ENCODE results near the gene TGM1.

TGM1 gene
- total RNA-seq = 0.97 to 3.8 reads per million in 2 donors

DNA sequence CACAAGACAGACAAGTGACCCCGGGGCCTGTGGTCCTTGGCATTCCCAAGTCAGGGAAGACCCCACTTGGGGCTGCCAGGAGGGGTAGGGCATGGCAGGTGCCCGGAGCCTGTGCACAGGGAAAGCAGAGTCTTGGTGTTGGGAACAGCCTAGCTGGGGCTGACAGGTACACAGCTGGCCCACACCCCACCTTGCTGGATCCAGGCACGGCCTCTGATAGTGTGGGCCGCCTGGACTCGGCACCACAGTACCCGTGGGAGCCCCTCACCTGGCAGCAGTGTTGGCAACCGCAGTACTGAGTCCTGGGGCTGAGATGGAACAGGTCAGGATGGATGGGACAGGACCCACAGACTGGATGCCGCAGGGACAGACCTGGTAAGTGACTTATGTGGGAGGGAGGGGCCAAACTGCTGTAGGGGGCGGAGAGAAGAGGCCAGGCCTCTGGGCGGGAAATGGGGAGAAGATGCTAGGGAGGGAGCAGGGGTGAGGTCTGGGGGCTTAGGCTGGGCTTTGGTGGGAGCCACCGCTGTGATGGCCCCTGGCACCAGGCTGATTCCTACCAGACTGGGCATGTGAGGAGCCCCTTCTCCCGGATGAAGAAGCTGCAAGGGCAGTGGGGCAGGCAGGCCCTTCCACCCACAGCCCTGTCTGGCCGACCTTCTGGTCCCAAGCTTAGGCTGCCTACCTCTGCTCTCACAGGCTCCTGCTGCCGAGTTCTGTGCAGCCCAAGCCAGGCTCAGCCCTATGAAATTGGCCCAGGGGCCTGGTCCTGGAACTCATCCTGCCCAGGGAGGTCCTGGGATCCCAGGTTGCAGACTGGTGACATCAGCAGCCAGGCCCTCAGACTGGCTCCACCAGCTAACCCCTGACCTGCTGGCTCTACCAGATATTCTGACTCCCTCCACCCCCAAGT, at the start of gene TGM1:
Gene TGM1, minus strand, starts transcription at position 357 of the 913 bp plus-strand sequence. CDS start 825 bp downstream, outside the sequence.
- no peak for DNase-seq

DNA sequence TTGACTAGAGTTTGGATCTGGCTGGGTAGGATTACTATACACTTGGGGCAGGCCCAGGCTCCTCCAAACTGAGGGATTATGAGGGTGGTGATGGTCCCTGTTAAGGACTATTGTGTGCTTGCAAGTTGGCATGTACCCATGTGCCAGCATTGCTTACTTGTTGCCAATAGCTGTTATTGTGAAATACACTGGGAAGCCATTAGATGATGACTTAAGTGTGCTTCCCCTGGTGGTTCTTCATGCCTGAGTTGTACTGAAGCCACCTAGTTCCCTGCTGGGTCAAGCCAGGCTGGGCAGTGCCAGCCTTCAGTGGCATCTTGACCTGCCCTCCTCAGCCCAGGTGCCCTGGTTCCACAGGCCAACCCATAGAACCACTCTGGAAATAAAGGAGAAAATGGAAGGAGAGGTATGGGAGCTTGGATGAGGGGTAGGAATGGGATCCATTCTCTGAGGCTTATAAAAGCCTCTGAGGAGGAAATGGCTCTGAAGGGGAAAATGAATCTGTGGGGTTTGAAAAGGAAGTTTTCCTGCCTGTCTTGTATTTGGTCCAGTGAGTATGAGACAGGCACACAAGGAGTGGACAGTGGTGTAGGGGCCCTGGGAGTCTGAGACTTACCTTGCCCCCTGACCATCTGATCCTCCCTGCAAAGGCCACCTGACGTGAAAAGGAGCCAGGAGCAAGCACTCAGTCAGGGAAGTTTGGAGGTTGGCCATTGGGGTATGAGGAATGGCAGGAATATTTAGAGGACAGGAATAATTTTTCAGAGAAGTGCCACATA, 49.0 kb upstream of the TGM1 start:
- DNase-seq = no peak

DNA sequence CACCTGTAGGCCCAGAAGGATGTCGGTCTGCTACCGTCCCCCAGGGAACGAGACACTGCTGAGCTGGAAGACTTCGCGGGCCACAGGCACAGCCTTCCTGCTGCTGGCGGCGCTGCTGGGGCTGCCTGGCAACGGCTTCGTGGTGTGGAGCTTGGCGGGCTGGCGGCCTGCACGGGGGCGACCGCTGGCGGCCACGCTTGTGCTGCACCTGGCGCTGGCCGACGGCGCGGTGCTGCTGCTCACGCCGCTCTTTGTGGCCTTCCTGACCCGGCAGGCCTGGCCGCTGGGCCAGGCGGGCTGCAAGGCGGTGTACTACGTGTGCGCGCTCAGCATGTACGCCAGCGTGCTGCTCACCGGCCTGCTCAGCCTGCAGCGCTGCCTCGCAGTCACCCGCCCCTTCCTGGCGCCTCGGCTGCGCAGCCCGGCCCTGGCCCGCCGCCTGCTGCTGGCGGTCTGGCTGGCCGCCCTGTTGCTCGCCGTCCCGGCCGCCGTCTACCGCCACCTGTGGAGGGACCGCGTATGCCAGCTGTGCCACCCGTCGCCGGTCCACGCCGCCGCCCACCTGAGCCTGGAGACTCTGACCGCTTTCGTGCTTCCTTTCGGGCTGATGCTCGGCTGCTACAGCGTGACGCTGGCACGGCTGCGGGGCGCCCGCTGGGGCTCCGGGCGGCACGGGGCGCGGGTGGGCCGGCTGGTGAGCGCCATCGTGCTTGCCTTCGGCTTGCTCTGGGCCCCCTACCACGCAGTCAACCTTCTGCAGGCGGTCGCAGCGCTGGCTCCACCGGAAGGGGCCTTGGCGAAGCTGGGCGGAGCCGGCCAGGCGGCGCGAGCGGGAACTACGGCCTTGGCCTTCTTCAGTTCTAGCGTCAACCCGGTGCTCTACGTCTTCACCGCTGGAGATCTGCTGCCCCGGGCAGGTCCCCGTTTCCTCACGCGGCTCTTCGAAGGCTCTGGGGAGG, 47.9 kb upstream of the TGM1 start, which contains the start of gene LTB4R:
Gene LTB4R, plus strand, starts transcription at position 857 of the 959 bp plus-strand sequence. CDS start 4,150 bp downstream, outside the sequence.
- peak; percentile 54 for DNase-seq

DNA sequence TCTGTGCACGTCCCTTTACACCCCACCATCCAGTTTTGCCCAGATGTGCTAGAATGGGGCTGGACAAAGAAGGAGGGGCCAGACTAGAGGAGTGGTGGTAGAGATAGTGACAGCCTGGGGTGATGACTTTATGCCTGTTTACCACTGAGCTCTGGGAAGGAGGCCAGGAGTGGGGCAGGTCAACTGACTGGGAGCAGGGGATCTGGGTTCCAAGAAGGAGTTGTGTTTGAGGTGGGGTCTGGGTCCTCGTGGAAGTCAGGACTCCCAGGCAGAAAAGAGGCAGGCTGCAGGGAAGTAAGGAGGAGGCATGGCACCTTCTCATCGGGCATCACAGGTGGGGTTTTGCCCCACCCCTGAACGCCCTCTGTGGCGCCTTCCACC, 47.3 kb upstream of the TGM1 start:
- no peak for DNase-seq

DNA sequence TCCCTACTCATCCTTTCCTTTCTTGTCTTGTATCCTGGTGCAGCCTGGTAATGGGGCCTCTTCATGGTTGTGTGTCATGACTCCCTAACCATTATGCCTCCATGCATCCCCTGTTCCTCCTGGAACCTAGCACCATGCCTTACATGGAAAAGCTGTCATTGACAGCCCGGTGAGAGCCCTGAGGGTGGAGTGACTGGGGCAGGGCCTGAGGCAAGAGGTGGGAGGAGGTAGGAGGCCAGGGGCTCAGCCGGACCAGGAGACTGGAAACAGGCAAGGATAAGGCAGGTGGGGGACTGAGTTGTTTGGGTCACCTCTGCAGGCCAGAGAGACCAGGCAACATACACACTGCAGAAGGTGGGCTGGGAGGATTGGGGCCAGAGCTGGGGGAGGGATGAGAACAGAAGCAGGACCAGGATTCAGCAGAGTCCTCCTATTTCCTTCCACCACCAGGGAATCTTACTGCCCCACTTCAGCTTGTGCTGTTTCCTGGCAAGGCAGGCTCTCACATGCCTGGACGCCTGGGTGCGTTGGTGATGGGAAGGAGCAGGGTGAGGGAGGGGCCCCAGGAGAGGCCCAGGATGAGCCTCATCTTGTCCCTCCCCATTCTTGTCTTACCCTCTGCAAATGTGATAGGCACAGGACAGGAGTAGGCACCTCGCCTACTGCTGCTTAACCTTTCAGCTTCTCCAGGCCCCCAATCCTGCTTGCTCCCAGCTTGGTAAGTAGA, 46.7 kb upstream of the TGM1 start, which contains the start of gene LTB4R2:
Gene LTB4R2, plus strand, starts transcription at position 603 of the 727 bp plus-strand sequence. CDS start 525 bp downstream, outside the sequence.
- no peak for DNase-seq

DNA sequence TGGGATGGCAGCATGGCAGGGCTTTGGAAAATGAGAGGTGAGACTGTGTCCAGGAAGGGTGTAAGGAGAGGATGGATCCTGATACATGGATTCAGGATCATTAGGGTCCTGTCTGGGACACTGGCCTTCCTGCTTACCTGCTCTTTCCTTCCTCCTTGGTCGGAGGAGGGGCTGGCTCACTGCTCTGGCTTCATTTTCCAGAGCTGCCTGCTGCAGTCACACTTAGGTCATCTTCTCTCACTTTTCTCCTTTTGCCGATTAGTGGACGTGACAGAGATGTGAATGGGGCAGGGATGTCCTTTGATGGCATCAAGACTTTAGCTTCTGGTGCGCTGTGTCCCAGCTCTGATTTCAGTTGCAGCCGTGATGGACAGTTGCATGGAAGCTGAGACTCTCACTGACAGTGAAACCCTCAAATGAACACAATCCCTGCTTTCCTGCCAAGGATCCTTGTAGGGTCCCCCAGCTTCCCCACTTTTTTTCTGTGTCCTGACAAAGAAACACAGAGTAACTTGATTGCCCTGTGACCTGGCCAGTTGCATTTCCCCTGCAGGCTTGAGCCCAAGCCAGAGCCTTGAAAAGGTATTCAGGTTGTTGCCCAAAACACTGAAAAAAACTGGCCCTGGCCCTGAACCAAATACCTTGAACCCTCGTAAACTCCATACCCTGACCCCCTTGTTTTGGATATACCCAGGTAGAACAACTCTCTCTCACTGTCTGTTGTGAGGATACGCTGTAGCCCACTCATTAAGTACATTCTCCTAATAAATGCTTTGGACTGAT, 45.6 kb upstream of the TGM1 start:
- no peak for DNase-seq

DNA sequence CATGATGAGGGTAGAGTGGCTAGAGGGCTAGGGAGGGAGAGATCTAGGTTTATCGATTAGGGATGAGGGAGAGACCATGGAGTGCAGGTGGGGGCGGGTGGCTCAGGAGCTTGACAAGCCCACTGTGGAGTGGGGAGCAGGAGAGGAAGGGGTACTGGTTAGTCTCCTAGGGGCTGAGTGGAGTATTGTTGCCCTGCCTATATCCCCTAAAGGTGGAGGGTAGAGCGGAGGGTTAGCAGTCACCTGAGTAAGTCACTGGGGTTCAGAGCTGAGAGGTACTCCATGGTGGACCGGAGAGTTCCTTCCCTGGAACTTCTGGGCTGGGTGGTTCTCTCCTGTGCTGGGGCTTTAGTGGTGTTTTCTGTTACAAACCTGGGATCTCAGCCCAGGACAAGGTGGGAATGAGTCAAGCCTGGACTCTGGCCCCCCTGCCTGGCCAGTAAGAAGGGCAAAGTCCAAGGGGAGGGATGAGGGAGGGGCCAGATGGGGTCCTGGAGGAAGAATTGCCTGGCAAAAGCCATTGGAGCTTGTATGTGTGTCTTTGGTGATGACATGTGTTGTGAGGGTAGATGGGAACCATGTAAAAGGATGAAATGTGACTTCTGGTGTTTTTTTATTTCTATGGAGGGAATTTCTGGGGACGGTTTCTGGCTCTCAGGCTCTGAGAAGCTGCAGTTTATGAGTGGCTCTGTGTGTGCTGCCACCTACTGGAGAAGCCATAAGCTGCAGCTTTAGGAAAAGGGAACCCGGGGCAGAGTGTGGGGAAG, 44.8 kb upstream of the TGM1 start, which contains the start of gene CIDEB:
Gene CIDEB, minus strand, starts transcription at position 403 of the 767 bp plus-strand sequence. Its CDS starts 119 bp downstream, at position 284.
- peak; percentile 46 for DNase-seq

DNA sequence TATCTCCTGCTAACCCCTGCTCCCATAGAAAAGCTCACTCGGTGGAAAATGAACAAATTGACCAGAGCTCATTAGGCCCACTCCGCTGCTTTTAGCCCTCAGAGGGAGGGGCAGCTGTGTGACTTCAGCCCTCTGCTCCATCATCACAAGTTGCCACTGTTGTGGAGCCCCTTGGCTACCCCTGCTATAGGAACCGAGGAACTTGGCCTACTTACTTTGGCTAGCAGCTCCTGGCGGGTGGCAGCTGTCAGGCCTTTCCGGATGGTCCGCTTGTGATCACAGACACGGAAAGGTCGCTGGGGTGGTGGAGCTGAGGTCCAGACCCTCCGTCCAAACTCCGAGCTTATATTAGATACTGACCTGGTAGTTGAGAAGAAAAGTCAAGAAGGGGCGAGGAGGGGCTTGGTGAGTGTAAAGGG, 44.2 kb upstream of the TGM1 start:
- DNase-seq = no peak

DNA sequence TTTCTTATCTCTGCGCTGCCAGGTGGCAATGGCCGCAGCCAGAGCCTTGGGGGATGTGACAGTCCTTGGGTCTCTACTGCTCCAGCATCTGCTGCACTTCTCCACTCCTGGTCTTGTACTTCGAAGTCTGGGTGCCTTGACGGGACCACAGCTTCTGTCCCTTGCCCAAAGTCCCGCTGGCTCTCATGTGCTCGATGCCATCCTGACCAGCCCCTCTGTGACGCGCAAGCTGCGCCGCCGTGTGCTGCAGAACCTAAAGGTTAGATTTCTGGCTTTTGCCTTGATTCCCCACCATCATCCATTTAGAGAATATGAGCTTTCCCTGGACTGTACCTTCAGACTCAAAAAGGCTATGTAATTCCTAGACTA, 41.0 kb upstream of the TGM1 start:
- no peak for DNase-seq

DNA sequence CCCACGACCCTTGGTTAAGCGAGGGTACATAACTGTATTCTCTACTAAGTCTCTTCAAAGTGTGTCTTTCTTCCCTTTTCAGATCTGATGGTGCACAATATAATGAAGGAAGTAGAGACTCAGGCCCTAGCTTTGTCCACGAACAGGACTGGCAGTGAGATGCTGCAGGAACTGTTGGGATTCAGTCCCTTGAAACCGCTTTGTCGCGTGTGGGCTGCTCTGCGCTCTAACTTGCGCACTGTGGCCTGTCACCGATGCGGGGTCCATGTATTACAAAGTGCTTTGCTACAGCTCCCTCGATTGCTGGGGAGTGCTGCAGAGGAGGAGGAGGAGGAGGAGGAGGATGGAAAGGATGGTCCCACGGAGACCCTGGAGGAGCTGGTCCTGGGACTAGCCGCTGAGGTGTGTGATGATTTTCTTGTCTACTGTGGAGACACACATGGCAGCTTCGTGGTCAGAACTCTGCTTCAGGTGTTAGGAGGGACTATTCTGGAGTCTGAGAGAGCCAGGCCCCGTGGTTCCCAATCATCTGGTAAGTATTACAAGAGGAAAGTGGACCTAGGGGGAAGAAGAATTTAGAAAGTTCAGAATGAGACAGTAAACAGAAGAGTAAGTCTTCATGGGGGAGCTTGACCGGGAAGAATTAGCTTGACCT, 37.5 kb upstream of the TGM1 start:
- no peak for DNase-seq

DNA sequence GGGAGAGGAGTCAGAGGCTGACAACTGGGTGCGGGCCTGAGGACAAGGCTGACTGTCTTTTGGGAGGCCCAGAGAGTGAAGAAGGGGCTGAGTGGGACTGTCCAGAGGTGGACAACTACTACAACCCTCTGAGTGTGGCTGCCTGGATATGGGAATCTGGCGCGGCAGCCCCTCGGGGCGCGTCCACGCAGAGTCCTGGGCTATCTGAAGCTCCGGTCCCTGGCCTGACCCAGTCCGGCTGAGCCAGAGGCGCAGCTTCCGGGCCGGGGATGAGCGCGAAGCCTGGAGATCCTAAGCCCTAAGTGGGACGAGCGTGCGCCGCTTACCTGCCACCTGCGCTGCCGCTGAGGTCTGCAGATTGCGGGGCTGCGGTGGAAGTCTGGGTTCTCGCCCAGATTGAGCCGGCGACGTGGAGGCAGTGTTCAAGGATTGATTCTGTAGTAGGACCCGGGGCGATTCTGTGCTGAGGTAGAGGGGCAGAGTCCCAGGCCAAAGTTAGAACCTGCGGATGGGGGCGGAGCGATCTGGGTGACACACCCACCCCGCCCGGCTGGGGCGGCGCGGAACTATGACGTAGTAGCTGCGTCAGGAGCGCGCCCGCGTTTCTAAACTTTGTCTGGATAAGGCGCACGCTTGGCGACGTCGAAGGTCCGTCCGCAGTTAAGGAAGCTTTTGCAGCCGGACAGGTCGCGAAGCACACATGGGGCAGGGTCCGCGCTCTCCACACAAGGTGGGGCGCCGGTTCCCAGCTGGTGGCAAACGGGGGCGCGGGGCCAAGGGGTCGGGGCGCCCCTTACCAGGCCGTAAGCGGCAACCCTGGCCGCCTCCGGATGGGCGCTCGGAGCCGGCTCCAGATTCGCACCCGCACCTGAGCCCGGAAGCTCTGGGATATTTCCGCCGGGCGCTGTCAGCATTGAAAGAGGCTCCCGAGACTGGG, 36.5 kb upstream of the TGM1 start, which contains the start of the genes DHRS1 and NOP9:
Gene DHRS1, minus strand, starts transcription at position 526 of the 937 bp plus-strand sequence. CDS start 674 bp downstream, outside the sequence.
Gene NOP9, plus strand, starts transcription at position 596 of the 937 bp plus-strand sequence. Its CDS starts 105 bp downstream, at position 701.
- DNase-seq = peak; percentile 95

DNA sequence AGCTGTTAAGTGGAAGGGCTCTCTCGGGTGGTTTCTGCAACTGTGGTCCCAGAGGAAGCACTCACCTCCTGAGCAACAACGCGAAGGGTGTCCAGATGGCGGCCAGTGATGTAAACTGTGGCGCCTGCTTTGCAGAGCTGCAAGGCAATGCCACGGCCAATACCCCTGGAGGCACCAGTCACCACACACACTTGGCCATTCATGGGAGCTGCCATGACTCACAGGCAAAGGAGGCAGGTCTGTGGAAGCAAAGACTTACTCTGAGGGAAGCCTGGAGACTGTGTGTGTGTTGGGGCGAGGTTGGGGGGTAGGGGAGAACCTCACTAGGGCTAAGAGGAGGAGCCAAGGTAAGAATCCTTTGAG, 35.9 kb upstream of the TGM1 start:
- DNase-seq = no peak

DNA sequence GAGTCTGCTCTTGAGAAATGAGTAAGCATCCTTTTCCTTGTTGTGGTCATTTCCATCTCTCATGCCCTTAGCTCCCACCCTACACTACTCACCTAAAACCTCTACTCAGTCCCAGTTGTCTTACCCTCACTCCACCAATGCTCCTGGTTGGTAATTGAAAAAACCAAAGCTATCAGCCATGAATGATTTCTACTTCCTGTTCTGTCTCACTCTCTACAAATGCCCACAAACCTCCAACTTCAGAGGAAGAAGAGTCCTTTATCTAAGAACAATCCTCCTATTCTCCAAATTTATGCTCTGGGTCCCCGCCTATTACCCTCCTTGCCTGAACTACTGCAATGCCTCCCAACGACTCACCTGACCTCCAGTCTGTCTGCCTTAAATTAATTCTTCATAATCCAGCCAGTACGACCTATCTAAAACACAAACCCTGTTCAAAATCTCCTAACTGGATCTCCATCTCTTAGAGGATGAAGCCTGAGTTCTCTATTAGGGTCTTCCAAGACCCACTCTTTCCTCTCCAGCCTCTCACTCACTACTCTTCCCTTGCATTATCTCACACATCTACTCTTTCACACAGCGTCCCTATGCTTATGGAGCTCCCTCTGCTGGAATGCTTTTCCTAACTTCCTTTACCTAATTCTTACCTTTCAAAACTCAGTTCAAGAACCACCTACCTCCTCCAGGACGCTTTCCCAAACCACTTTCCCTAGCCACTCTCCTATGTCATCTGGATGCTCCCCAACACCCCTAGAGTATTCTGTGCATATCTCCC, 34.4 kb upstream of the TGM1 start:
- no peak for DNase-seq

DNA sequence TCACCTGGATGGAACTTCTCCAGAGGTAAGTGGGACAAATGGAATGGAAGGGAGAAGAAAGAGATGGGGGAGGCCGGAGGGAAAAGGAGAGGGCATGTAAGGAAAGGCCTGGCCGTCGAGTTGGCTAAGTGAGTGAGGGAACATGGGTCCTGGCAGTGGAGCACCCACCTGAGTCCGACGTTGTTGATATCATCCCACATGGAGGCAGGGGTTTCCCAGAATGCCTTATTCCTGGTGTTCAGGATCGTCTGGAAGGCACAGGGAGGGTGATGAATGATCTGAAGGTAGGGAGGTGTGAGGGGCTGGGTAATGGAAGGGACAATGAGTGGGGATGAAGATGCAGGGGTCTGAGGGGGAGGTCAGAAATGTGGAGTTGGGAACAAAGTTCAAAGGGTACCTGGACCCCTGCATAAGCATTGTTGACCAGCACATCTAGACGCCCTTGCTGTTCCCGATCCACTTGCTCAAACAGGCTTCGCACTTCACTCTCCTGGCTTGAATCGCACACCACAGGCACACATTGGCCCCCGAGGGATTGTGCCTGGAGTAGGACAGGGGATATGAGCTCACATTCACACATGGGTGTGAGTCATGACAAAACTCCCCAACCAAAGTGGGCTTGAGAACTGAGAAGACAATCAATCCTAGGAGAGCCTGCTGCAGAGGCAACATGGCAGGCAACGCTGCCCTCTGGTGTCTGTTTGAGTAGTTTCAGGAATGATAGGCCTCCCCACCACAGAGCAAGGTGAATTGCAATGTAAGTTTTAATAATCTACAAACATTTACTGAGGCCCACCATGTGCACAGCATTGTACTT, 33.6 kb upstream of the TGM1 start:
- DNase-seq = peak; percentile 52

DNA sequence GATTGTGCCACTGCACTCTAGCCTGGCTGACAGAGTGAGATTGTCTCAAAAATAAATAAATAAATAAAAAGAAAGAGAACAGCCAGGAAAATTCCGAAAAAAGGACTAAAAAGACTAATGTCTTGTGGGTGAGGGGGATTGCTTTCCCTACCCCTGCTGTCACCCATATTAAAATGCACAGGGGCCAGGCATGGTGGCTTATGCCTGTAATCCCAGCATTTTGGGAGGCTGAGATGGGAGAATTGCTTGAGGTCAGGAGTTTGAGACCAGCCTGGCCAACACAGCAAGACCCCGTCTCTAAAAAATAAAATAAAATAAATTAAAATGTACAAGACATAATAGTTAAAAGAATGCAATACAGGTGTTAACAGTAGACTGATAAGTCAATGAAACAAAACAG, 30.5 kb upstream of the TGM1 start:
- no peak for DNase-seq
